ENCODE measurements around the gene CDKN1C. TPM values are rescaled to one million over a fixed set of nuclear protein-coding genes. Genes with fewer than 3 reads are reported as not detected.

CDKN1C gene
- total and polyA plus RNA-seq, 4 donors, result 2.6 to 10.2 (median 3.5) TPM

- TF ChIP-seq, protein P1, sequence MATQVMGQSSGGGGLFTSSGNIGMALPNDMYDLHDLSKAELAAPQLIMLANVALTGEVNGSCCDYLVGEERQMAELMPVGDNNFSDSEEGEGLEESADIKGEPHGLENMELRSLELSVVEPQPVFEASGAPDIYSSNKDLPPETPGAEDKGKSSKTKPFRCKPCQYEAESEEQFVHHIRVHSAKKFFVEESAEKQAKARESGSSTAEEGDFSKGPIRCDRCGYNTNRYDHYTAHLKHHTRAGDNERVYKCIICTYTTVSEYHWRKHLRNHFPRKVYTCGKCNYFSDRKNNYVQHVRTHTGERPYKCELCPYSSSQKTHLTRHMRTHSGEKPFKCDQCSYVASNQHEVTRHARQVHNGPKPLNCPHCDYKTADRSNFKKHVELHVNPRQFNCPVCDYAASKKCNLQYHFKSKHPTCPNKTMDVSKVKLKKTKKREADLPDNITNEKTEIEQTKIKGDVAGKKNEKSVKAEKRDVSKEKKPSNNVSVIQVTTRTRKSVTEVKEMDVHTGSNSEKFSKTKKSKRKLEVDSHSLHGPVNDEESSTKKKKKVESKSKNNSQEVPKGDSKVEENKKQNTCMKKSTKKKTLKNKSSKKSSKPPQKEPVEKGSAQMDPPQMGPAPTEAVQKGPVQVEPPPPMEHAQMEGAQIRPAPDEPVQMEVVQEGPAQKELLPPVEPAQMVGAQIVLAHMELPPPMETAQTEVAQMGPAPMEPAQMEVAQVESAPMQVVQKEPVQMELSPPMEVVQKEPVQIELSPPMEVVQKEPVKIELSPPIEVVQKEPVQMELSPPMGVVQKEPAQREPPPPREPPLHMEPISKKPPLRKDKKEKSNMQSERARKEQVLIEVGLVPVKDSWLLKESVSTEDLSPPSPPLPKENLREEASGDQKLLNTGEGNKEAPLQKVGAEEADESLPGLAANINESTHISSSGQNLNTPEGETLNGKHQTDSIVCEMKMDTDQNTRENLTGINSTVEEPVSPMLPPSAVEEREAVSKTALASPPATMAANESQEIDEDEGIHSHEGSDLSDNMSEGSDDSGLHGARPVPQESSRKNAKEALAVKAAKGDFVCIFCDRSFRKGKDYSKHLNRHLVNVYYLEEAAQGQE (IDR thresholded peaks at IDR 0.05), result no peak
- no peak for TF ChIP-seq HNF4G (IDR thresholded peaks at IDR 0.05)
- no peak for TF ChIP-seq TAF1 (conservative IDR thresholded peaks at IDR 0.05)
Observed at GRCh38 chr11:2853401-2853800, 32.2 kb downstream of the CDKN1C start (continued).

- H3K4me3 ChIP-seq (ENCODE audit: low read depth in 1 of 3, low read length in 3 of 3), result no peak overlapping the region
- no peak overlapping the region for H3K27ac ChIP-seq (ENCODE audit: low read depth in 1 of 2, low read length in 2 of 2)
- H3K36me3 ChIP-seq (ENCODE audit: control insufficient read depth in 4 of 4, insufficient read depth in 3 of 4, low read depth in 1 of 4, low read length in 3 of 4), result no peaks in the 10 kb centered on the region
- TF ChIP-seq CTCF (IDR thresholded peaks at IDR 0.05; ENCODE audit: low read depth, low read length, missing input control) (no peak), HNF4A (conservative IDR thresholded peaks at IDR 0.05) (no peak), RAD21 (IDR thresholded peaks at IDR 0.05) (no peak), YY1 (IDR thresholded peaks at IDR 0.05) (no peak)
- no peaks in the 10 kb centered on the region for H3K9me3 ChIP-seq (ENCODE audit: control insufficient read depth in 4 of 4, low read length in 3 of 4)
- no peak overlapping the region for H3K9ac ChIP-seq (ENCODE audit: low read depth in 1 of 2, low read length in 2 of 2)
- no peak for DNase-seq (ENCODE audit: low spot score)
- no peaks in the 10 kb centered on the region for H3K4me1 ChIP-seq (ENCODE audit: control insufficient read depth in 4 of 4, insufficient read depth in 4 of 4, low read length in 3 of 4)
- H3K27me3 ChIP-seq (ENCODE audit: control insufficient read depth in 4 of 4, insufficient read depth in 4 of 4, low read length in 3 of 4), result peaks cover 0 to 9% (median 0%) of the 10 kb centered on the region in 4 donors
- 74% methylated on average over 53 of the region's 53 CpGs for WGBS
Observed at GRCh38 chr11:2849994-2850770, 35.4 kb downstream of the CDKN1C start.

GRCh38 chr11:2848497-2848896, 37.1 kb downstream of the CDKN1C start:
- H3K27me3 ChIP-seq (ENCODE audit: control insufficient read depth in 4 of 4, insufficient read depth in 4 of 4, low read length in 3 of 4), result peaks cover 0 to 9% (median 0%) of the 10 kb centered on the region in 4 donors
- H3K9ac ChIP-seq (ENCODE audit: low read depth in 1 of 2, low read length in 2 of 2), result no peak overlapping the region
- H3K36me3 ChIP-seq (ENCODE audit: control insufficient read depth in 4 of 4, insufficient read depth in 3 of 4, low read depth in 1 of 4, low read length in 3 of 4), result no peaks in the 10 kb centered on the region
- H3K4me1 ChIP-seq (ENCODE audit: control insufficient read depth in 4 of 4, insufficient read depth in 4 of 4, low read length in 3 of 4), result no peaks in the 10 kb centered on the region
- TF ChIP-seq TAF1 (conservative IDR thresholded peaks at IDR 0.05) (no peak), HNF4A (conservative IDR thresholded peaks at IDR 0.05) (no peak), RAD21 (IDR thresholded peaks at IDR 0.05) (no peak), SP1 (IDR thresholded peaks at IDR 0.05) (no peak), FOXA2 (IDR thresholded peaks at IDR 0.05) (no peak), YY1 (IDR thresholded peaks at IDR 0.05) (no peak), GABPA (IDR thresholded peaks at IDR 0.05 in 1 of 2, conservative IDR thresholded peaks at IDR 0.05 in 1 of 2) (no peak), ATF3 (IDR thresholded peaks at IDR 0.05) (no peak), EGR1 (IDR thresholded peaks at IDR 0.05; ENCODE audit: low read depth in 2 of 2) (no peak), CTCF (IDR thresholded peaks at IDR 0.05; ENCODE audit: low read depth, low read length, missing input control) (no peak)
- TF ChIP-seq, protein P2, sequence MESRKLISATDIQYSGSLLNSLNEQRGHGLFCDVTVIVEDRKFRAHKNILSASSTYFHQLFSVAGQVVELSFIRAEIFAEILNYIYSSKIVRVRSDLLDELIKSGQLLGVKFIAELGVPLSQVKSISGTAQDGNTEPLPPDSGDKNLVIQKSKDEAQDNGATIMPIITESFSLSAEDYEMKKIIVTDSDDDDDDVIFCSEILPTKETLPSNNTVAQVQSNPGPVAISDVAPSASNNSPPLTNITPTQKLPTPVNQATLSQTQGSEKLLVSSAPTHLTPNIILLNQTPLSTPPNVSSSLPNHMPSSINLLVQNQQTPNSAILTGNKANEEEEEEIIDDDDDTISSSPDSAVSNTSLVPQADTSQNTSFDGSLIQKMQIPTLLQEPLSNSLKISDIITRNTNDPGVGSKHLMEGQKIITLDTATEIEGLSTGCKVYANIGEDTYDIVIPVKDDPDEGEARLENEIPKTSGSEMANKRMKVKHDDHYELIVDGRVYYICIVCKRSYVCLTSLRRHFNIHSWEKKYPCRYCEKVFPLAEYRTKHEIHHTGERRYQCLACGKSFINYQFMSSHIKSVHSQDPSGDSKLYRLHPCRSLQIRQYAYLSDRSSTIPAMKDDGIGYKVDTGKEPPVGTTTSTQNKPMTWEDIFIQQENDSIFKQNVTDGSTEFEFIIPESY (IDR thresholded peaks at IDR 0.05), result no peak
- WGBS, result 93% methylated on average over 9 of the region's 9 CpGs
- no peak overlapping the region for H3K4me3 ChIP-seq (ENCODE audit: low read depth in 1 of 3, low read length in 3 of 3)
- no peaks in the 10 kb centered on the region for H3K9me3 ChIP-seq (ENCODE audit: control insufficient read depth in 4 of 4, low read length in 3 of 4)
- DNase-seq (ENCODE audit: low spot score), result no peak
- H3K27ac ChIP-seq (ENCODE audit: low read depth in 1 of 2, low read length in 2 of 2), result no peak overlapping the region

Data from liver (tissue), 9 donors.